Neural progenitor cell (in vitro differentiated cells): Measurements from ENCODE around the gene PLEKHG4. TPM values are rescaled to one million over a fixed set of nuclear protein-coding genes. Genes with fewer than 3 reads are reported as not detected.

Experiments used
- DNase-seq: peaks from one replicate; pipeline ENCODE4 v3.0.0-alpha.2; 2016; ENCODE audit warnings: low spot score
- H2AFZ ChIP-seq: fragments of 200-600 bp; sonication (generic); replicated peaks from 2 replicates; pipeline ENCODE4 v1.6.1; 2016; ENCODE audit warnings: antibody characterized with exemption
- H3F3A ChIP-seq: fragments of 200-600 bp; sonication (generic); 2 replicates; pipeline ENCODE4 v1.6.1; 2016; ENCODE audit warnings: antibody characterized with exemption, low read depth
- H3K27ac ChIP-seq: fragments of 200-600 bp; sonication (generic); 2 replicates; pipeline ENCODE4 v1.5.1; 2016; ENCODE audit warnings: mild to moderate bottlenecking
- H3K27me3 ChIP-seq: fragments of 200-600 bp; sonication (generic); 2 replicates; pipeline ENCODE4 v1.6.1; 2016; ENCODE audit warnings: mild to moderate bottlenecking, moderate library complexity
- H3K36me3 ChIP-seq: fragments of 200-600 bp; sonication (generic); 2 replicates; pipeline ENCODE4 v1.5.1; 2016
- H3K4me1 ChIP-seq: fragments of 200-600 bp; sonication (generic); 2 replicates; pipeline ENCODE4 v1.6.1; 2016; ENCODE audit warnings: mixed run types
- H3K4me2 ChIP-seq: fragments of 200-600 bp; sonication (generic); 2 replicates; pipeline ENCODE4 v1.6.1; 2016
- H3K4me3 ChIP-seq: fragments of 200-600 bp; sonication (generic); 2 replicates; pipeline ENCODE4 v1.5.1; 2016
- H3K79me2 ChIP-seq: fragments of 200-600 bp; sonication (generic); 2 replicates; pipeline ENCODE4 v1.6.1; 2016; ENCODE audit warnings: low read depth
- H3K9ac ChIP-seq: fragments of 200-600 bp; sonication (generic); 2 replicates; pipeline ENCODE4 v1.6.1; 2016
- H3K9me3 ChIP-seq: fragments of 200-600 bp; sonication (generic); 2 replicates; pipeline ENCODE4 v1.5.1; 2016; ENCODE audit warnings: low read depth
- H4K20me1 ChIP-seq: fragments of 200-600 bp; sonication (generic); 2 replicates; pipeline ENCODE4 v1.6.1; 2016; ENCODE audit warnings: low read depth
- H3K27ac Mint-ChIP-seq: 3 replicates; pipeline ENCODE4 v1.8.0; 2021; ENCODE audit warnings: mixed read lengths
- H3K27me3 Mint-ChIP-seq: 2 replicates; pipeline ENCODE4 v1.8.0; 2022; ENCODE audit warnings: low read depth, mild to moderate bottlenecking, inconsistent platforms, moderate library complexity, mixed read lengths; ENCODE audit not compliant: insufficient read depth
- H3K36me3 Mint-ChIP-seq: 3 replicates; pipeline ENCODE4 v1.8.0; 2021; ENCODE audit warnings: mixed read lengths
- H3K4me1 Mint-ChIP-seq: 3 replicates; pipeline ENCODE4 v1.8.0; 2021; ENCODE audit warnings: mixed read lengths
- H3K4me3 Mint-ChIP-seq: 3 replicates; pipeline ENCODE4 v1.8.0; 2021; ENCODE audit warnings: mild to moderate bottlenecking, moderate library complexity, mixed read lengths
- H3K9me3 Mint-ChIP-seq: 3 replicates; pipeline ENCODE4 v1.8.0; 2020; ENCODE audit warnings: mixed read lengths
- EZH2 ChIP-seq: fragments of 200-600 bp; sonication (generic); IDR thresholded peaks from 2 replicates; pipeline ENCODE4 v1.6.1; 2017; ENCODE audit warnings: antibody characterized with exemption, mild to moderate bottlenecking, moderate library complexity
- EZH2phosphoT487 ChIP-seq: fragments of 200-600 bp; sonication (generic); IDR thresholded peaks from 2 replicates; pipeline ENCODE4 v1.6.1; 2017; ENCODE audit warnings: antibody characterized with exemption
- total RNA-seq: library from RNA; depleted of rRNA; stranded (reverse); fragments of >200 nt; gene quantifications from 2 replicates; pipeline ENCODE4 v1.2.3, GENCODE V29; 2015; ENCODE audit warnings: low replicate concordance
- TF ChIP-seq, protein P1 (sequence below): fragments of 200-600 bp; sonication (generic); IDR thresholded peaks from 2 replicates; pipeline ENCODE4 v1.5.1; 2017; ENCODE audit warnings: antibody characterized with exemption, mild to moderate bottlenecking

The PLEKHG4 gene
- total RNA-seq, 1 donor from 2014 or later = 4.0 TPM

GRCh38 chr16:67336116-67336515 is 56.8 kb downstream of the PLEKHG4 start:
- no peaks in the 10 kb centered on the region for H3K27me3 ChIP-seq
- no peak overlapping the region for H3K4me3 ChIP-seq
- no peak overlapping the region for H2AFZ ChIP-seq
- no peaks in the 10 kb centered on the region for H3K36me3 Mint-ChIP-seq
- no peaks in the 10 kb centered on the region for H3K79me2 ChIP-seq
- no peaks in the 10 kb centered on the region for H3K9me3 ChIP-seq
- no peak overlapping the region for H3K27ac Mint-ChIP-seq
- H3K27me3 Mint-ChIP-seq = peaks cover 4% of the 10 kb centered on the region
- TF ChIP-seq, protein P1, sequence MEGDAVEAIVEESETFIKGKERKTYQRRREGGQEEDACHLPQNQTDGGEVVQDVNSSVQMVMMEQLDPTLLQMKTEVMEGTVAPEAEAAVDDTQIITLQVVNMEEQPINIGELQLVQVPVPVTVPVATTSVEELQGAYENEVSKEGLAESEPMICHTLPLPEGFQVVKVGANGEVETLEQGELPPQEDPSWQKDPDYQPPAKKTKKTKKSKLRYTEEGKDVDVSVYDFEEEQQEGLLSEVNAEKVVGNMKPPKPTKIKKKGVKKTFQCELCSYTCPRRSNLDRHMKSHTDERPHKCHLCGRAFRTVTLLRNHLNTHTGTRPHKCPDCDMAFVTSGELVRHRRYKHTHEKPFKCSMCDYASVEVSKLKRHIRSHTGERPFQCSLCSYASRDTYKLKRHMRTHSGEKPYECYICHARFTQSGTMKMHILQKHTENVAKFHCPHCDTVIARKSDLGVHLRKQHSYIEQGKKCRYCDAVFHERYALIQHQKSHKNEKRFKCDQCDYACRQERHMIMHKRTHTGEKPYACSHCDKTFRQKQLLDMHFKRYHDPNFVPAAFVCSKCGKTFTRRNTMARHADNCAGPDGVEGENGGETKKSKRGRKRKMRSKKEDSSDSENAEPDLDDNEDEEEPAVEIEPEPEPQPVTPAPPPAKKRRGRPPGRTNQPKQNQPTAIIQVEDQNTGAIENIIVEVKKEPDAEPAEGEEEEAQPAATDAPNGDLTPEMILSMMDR = no peak
- no peak for TF ChIP-seq EZH2
- TF ChIP-seq EZH2phosphoT487 = no peak
- H3K9ac ChIP-seq = no peak overlapping the region
- no peak overlapping the region for H3K27ac ChIP-seq
- no peaks in the 10 kb centered on the region for H4K20me1 ChIP-seq
- no peak for DNase-seq
- H3K4me3 Mint-ChIP-seq = no peak overlapping the region
- H3K4me1 Mint-ChIP-seq = no peaks in the 10 kb centered on the region
- peaks cover 3% of the 10 kb centered on the region for H3K9me3 Mint-ChIP-seq
- no peaks in the 10 kb centered on the region for H3K36me3 ChIP-seq
- H3F3A ChIP-seq = peaks cover 3% of the 10 kb centered on the region
- H3K4me2 ChIP-seq = no peak overlapping the region
- H3K4me1 ChIP-seq = no peaks in the 10 kb centered on the region

DNA sequence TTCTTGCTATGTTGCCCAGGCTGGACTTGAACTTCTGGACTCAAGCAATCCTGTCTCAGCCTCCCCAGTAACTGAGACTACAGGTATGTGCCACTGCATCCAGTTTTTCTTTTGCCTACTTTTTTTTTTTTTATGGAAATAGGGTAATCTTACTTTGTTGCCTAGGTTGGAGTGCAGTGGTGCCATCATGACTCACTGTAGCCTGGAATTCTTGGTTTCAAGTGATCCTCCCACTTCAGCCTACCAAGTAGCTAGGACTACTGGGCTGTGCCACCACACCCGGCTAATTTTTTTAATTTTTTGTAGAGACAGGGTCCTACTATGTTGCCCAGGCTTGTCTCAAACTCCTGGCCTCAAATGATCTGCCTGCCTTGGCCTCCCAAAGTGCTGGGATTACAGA is 57.3 kb downstream of the PLEKHG4 start:
- H3K27me3 ChIP-seq = no peaks in the 10 kb centered on the region
- no peak overlapping the region for H3K4me3 ChIP-seq
- no peaks in the 10 kb centered on the region for H3K4me1 ChIP-seq
- no peak overlapping the region for H3K27ac ChIP-seq
- peaks cover 3% of the 10 kb centered on the region for H3F3A ChIP-seq
- Mint-ChIP-seq H3K27me3 (peaks cover 4% of the 10 kb centered on the region), H3K4me1 (no peaks in the 10 kb centered on the region), H3K4me3 (no peak overlapping the region), H3K9me3 (peaks cover 3% of the 10 kb centered on the region), H3K27ac (no peak overlapping the region), H3K36me3 (no peaks in the 10 kb centered on the region)
- no peaks in the 10 kb centered on the region for H3K9me3 ChIP-seq
- H3K36me3 ChIP-seq = no peaks in the 10 kb centered on the region
- DNase-seq = no peak
- no peak overlapping the region for H3K9ac ChIP-seq
- no peak overlapping the region for H2AFZ ChIP-seq
- H4K20me1 ChIP-seq = no peaks in the 10 kb centered on the region
- TF ChIP-seq EZH2 (no peak), EZH2phosphoT487 (no peak)
- TF ChIP-seq, protein P1 = no peak
- no peaks in the 10 kb centered on the region for H3K79me2 ChIP-seq
- H3K4me2 ChIP-seq = no peak overlapping the region

Other genes with a start within 250 kb of the PLEKHG4 start
- gene PHAF1, start 169.6 kb upstream of the PLEKHG4 start, total RNA-seq = 29.1 and 31.5 TPM in 2 replicates
- 2.6 and 5.9 TPM in 2 replicates for gene B3GNT9, start 128.5 kb upstream of the PLEKHG4 start, total RNA-seq
- 0.25 and 0.30 TPM in 2 replicates for gene TRADD, start 119.6 kb upstream of the PLEKHG4 start, total RNA-seq
- not detected in 2 replicates for gene FBXL8, start 119.6 kb upstream of the PLEKHG4 start, total RNA-seq
- gene HSF4, start 114.8 kb upstream of the PLEKHG4 start, total RNA-seq = 1.0 TPM in 1 of 2 replicates, not detected in the other
- gene NOL3, start 109.0 kb upstream of the PLEKHG4 start, total RNA-seq = 0.37 and 5.5 TPM in 2 replicates
- gene MATCAP1, start 95.6 kb upstream of the PLEKHG4 start, total RNA-seq = 15.7 and 50.9 TPM in 2 replicates
- not detected in 2 replicates for gene EXOC3L1, start 89.4 kb upstream of the PLEKHG4 start, total RNA-seq
- 35.3 and 101 TPM in 2 replicates for gene E2F4, start 87.4 kb upstream of the PLEKHG4 start, total RNA-seq
- gene ELMO3, start 80.4 kb upstream of the PLEKHG4 start, total RNA-seq = 1.9 TPM in 1 of 2 replicates, not detected in the other
- 27.3 and 39.4 TPM in 2 replicates for gene TMEM208, start 52.4 kb upstream of the PLEKHG4 start, total RNA-seq
- gene FHOD1, start 32.1 kb upstream of the PLEKHG4 start, total RNA-seq = 5.5 and 14.2 TPM in 2 replicates
- gene SLC9A5, start 30.6 kb upstream of the PLEKHG4 start, total RNA-seq = 2.5 and 4.2 TPM in 2 replicates
- 1.1 TPM in 2 replicates for gene KCTD19, start 47.2 kb downstream of the PLEKHG4 start, total RNA-seq
- gene LRRC36, start 47.3 kb downstream of the PLEKHG4 start, total RNA-seq = 0.34 TPM in 1 of 2 replicates, not detected in the other
- 0.96 TPM in 1 of 2 replicates, not detected in the other for gene TPPP3, start 114.0 kb downstream of the PLEKHG4 start, total RNA-seq
- 1.5 and 2.2 TPM in 2 replicates for gene ZDHHC1, start 136.9 kb downstream of the PLEKHG4 start, total RNA-seq
- 1.6 TPM in 1 of 2 replicates, not detected in the other for gene HSD11B2, start 151.6 kb downstream of the PLEKHG4 start, total RNA-seq
- gene ATP6V0D1, start 201.6 kb downstream of the PLEKHG4 start, total RNA-seq = 29.7 and 42.0 TPM in 2 replicates
- gene AGRP, start 204.0 kb downstream of the PLEKHG4 start, total RNA-seq = not detected in 2 replicates
- gene RIPOR1, start 249.3 kb downstream of the PLEKHG4 start, total RNA-seq = 8.7 and 13.5 TPM in 2 replicates